ENCODE data around the gene EIF5B.
"Not testable (repeated sequence)": the region's sequence is repeated elsewhere in the genome, so short reads cannot be mapped to it uniquely, and the experiment has no call there.

Gene EIF5B

DNA sequence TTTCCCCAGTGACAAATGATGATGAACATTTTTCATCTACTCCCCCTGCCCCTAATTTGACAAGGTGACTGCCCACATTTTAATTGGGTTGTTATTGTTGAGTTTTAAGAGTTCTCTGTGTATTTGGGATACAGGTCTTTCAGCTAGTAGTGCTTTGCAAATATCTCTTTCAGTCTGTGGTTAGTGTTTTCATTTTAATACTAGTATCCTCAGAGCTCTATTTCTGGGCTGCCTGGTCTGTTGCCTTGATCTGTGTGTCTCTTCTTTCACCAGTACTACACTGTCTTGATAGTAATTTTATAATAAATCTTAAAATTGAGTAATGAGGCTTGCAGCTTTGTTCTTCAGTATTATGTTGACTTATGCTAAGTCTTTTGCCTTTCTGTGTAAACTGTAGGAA lies 19.7 kb downstream of the EIF5B start:
- in situ Hi-C loops (cut with MboI; ENCODE audit: low sequenced_read_pairs), result no loop called here

DNA sequence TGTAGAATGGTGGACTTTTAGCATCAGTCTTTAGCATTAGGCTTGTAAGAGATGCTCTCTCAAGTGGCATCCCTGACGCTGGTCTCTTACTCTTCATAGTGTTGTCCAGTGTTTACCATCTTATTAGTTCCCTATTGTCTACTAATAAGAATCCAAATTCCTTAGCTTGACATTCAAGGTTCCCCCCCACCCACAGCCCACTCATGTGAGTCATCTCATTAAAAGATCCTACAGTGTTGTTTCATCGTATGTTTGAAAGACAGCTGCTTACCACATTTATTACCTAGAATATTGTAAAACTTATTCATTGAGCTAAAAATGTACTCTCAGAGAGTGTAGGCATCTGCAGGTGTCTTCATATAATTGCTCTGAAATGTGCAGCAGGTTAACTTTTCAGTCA lies 28.5 kb downstream of the EIF5B start:
- in situ Hi-C loops (cut with MboI; ENCODE audit: low sequenced_read_pairs), result no loop called here

DNA sequence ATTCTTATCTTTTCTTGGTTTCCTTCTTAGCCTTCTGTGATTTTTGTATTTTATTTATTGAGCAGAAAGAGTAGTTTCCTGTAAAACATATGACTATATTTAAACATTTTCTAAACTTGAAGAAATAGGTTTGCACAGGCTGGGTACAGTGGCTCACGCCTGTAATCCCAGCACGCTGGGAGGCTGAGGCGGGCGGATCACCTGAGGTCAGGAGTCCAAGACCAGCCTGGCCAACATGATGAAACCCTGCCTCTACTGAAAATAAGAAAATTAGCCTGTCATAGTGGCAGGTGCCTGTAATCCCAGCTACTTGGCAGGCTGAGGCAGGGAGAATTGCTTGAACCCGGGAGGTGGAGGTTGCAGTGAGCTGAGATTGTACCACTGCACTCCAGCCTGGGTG lies 31.7 kb downstream of the EIF5B start:
- in situ Hi-C loops (cut with MboI; ENCODE audit: low sequenced_read_pairs), result not testable (repeated sequence)

DNA sequence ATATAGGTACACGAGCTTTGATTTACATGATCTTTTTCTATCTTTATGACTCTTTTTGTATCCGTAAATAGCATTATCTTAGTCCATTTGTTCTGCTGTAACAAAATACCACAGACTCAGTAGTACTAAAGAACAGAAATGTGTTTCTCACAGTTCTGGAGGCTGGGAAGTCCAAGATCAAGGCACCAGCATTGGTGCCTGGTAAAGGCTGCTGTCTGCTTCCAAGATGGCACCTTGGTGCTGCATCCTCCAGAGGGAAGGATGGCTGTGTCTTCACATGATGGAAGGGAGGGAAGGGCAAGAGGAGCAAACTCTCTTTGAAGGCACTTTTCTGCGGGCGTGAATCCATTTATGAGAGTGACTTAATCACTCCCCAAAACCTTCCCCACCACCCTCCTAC lies 36.0 kb downstream of the EIF5B start:
- in situ Hi-C loops (cut with MboI; ENCODE audit: low sequenced_read_pairs), result no loop called here

DNA sequence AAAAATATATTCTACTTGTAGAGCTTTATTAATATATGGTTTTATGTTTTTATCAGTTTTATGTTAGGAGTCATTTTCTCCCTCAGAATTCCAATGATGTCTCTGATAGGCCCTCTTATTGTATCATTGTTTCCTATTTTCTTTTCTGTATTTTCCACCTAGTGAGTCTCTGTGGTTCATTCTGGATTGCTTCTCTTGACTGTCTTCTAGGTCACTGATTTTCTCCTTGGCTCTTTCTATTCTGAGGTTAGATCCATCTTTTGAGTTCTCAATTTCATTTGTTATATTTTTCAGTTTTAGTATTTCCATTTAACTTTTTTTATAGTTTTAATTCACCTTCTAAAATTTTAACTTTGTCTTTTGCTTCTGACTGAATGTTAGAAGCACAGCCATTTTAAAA lies 37.6 kb downstream of the EIF5B start:
- in situ Hi-C loops (cut with MboI; ENCODE audit: low sequenced_read_pairs), result no loop called here

DNA sequence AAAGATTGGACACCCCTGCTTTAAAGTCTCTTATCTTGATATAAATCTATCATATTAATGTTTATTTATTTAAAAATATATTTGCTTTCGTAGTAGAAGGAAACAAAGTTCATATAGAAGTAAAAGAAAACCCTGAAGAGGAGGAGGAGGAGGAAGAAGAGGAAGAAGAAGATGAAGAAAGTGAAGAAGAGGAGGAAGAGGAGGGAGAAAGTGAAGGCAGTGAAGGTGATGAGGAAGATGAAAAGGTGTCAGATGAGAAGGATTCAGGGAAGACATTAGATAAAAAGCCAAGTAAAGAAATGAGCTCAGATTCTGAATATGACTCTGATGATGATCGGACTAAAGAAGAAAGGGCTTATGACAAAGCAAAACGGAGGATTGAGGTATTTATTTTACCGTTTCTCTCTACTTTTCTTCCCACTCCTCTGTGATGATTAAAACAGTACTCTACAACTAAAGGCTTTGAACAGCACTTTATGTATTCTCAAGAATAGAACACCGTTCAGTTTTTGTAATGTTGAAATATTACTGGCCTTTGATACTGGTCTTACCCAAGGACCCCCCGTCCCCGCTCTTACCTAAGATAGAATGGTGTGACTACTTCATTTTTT lies 39.2 kb downstream of the EIF5B start:
- in situ Hi-C loops (cut with MboI; ENCODE audit: low sequenced_read_pairs), result no loop called here

DNA sequence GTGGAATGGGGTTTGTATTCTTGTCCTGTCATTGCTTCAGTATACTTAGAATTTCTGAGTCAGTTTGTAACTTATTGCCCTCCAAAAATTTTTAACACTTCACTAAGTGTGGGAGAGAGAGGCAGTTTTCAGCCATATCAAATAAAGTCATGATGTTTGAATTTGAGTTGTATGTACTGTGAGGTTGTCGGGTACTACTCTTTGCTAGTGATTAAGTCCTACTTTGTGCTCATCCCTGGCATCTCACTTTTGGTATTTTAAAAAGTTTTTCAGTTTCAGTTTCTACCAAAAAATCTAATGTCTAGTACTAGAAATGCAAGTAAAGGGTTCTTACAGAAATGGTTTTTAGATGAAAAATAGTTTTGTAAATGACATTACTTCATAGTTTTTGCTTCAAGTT lies 40.7 kb downstream of the EIF5B start:
- in situ Hi-C loops (cut with MboI; ENCODE audit: low sequenced_read_pairs), result no loop called here

DNA sequence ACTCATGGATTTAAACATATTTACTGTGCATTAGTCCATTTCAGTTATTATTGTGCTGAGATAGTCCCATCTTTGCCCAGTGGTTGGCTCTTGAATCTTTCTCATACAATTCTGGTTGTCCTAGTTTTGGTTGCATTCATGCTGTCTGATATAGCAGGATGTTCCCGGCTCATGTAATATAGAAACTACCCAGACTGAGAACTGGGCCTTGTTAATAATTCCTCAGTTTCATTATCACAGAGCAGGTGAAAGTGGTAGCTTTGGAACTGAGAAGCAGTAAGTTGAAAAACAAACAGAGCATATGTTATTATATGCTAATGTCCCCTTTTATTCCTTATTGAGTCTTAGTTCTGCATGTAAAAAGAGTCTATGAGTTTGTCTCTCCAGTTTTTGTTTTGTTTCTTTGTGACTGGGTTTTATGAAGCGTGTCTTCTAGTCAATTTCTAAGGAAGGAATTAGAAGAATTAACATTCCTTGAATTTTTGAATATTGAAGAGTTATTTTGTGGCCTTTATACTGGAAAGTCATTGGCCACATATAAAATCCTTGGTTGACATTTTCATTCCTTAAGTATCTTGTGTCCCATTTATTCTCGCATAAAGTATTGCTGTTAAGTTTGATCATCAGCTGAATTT lies 43.3 kb downstream of the EIF5B start:
- in situ Hi-C loops (cut with MboI; ENCODE audit: low sequenced_read_pairs), result no loop called here

DNA sequence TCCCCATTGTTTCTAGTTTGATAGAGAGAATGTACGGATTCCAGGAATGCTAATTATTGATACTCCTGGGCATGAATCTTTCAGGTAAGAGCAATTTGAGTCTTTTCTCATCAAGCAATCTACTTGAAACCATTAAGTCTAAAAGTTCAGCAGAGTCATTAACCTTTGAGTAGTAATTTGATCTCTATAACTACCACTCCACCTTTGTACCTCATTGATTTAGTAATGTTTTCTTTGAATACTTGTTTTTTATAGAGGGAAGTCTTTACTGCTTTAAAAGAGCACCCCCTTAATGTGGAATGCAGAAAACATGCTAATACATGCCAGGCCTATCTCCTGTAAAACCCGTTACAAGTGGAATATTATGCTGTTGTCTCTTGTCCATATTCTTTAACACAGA lies 45.0 kb downstream of the EIF5B start:
- in situ Hi-C loops (cut with MboI; ENCODE audit: low sequenced_read_pairs), result no loop called here

DNA sequence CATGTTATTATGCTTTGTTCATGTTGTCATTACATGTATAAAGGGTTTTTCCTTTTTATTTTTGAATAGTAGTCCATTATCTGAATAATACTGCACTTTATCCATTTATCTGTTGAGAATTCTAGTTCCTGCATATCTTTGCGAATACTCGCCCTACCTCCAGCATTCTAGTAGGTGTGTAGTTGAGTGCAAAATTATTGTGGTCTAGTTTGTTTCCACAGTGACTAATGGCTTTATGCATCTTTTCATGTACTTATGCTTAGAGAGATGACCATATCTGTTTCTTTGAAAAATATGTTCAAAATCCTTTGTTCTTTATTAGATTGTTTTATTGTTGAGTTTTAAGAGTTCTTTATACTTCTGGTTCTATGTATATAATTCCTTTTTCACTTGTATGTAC lies 48.8 kb downstream of the EIF5B start:
- in situ Hi-C loops (cut with MboI; ENCODE audit: low sequenced_read_pairs), result no loop called here

DNA sequence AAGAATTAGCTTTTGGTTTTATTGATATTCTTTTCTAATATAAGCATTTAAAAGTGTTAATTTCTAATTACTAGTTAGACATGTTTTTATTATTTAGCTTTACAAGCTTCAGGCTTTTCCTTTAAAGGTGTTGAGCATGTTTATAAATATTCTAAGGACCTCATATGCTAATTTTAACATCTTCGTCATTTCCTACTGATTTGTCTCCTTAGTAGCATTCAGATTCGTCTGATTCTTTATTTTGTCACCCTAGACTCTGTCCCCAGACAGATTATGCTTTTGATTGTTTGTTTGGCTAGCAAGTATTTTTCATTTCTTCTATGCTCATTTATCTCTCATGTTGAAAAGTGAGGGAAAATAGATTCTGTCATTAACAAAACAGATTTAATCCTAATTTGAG lies 51.7 kb downstream of the EIF5B start:
- in situ Hi-C loops (cut with MboI; ENCODE audit: low sequenced_read_pairs), result no loop called here

DNA sequence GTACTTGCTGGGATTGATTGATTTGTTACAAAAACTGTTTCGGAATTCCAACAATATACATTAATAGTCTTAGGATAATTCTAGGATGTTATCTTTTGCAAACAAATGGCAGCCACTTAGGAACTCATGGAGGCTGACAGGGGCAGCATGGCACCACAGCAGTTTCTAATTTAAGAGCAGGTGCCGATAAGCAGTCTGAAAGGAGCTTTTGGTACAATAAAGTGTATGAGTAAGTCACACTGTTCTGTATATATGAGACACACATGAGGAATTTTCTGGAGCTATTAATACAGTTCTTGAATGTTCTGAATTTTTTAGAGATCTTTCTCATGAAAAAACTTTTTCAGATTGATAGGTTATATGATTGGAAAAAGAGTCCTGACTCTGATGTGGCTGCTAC lies 52.2 kb downstream of the EIF5B start:
- in situ Hi-C loops (cut with MboI; ENCODE audit: low sequenced_read_pairs), result no loop called here

DNA sequence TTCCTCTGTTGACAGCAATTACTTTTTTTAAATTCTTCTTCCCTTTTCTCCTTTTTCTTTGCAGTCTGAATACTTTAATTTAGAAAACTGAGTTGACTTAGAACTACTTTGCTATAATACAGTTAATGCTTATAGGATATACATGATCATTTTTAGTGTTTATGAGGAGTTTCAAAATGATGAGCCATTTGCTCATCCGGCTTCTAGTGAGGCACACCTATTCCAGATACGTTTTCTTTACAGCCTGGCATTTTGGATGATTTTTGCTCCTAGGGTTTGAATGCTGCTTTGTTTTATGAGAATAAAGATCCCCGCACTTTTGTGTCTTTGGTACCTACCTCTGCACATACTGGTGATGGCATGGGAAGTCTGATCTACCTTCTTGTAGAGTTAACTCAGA lies 52.8 kb downstream of the EIF5B start:
- in situ Hi-C loops (cut with MboI; ENCODE audit: low sequenced_read_pairs), result no loop called here

DNA sequence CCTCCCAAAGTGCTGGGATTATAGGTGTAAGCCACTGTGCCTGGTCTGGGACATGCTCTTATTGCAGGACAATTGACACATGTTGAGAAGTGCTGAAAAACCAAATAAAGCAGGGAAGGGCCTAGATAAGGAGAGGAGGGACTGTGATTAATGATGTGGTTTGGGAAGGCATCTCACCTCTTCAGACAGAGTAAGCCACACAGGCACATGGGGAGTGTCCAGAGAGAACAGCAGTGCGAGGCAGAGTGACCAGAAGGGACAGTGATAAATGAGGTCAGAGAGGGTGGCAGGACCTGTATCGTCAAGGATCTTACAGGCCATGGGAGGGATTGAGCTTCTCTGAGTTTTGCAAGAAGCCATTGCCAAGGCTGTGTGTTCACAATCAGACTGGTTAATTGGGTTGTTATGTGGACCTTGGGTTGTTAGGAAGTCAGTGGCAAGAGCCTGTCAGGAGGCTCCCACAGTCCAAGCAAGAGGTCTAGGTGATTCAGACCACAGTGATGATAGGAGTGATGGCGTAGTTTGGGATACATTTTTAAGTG lies 58.5 kb downstream of the EIF5B start:
- in situ Hi-C loops (cut with MboI; ENCODE audit: low sequenced_read_pairs), result no loop called here

DNA sequence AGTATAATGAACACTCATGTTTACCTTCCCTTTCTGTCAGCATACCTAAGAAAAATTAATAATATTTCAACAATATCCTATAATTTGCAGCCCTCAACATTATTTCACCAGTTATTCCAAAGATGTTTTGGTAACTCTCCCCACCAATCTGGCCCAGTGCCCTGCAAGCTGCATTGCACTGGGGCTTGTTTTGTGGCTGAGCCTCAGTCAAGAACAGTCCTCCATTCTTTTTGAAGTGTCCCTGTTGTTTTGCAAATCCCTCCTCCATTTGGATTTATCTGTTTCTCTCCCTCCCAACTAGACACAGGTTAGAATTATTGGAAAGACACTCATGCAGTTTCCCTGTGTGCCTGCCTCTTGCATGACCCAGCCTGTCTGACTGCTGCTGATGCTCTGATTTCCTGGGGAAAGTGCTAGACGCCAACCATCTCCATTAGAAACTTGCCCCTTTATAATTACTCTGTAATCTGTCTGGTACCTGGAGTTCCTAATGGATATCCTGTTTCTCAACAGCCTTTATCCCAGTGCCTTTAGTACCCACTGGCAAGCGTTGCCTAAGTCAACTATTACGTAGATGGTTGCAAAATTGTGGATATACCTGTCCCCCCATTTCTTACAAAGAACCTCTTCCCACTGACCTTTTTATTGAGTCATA lies 60.2 kb downstream of the EIF5B start:
- in situ Hi-C loops (cut with MboI; ENCODE audit: low sequenced_read_pairs), result no loop called here

DNA sequence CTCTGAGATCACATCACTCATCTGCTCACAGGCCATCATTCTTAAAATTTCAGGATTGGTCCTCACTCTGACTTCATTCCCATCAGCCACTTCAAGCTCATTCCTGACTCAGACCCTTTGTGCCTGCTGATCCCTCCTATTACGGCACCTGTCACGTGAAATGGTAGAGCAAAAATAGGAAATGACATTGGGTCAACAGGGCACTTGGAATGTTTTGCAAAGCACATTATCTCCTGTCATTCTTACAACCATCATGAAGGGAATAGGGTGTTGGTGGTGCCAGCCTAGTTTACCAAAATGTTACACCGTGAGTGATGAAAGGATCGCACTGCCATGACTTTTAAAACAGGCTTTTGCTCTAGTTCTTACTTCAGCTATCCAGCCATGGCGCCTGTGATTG lies 61.1 kb downstream of the EIF5B start:
- in situ Hi-C loops (cut with MboI; ENCODE audit: low sequenced_read_pairs), result no loop called here

DNA sequence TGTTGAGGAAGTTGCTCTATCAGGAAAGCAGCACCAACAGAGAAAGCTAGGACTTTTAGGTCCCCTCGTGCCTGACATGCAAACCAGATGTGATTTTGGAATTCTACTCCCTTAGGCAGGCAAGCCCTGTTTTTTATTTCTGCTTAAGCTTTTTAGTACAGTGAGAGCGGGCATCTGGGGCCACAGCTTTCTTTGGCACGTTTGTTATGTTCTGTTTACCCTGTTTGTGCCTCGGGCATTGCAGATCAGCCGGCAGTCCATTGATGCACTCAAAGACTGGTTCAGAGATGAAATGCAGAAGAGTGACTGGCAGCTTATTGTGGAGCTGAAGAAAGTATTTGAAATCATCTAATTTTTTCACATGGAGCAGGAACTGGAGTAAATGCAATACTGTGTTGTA lies 61.9 kb downstream of the EIF5B start:
- in situ Hi-C loops (cut with MboI; ENCODE audit: low sequenced_read_pairs), result no loop called here

DNA sequence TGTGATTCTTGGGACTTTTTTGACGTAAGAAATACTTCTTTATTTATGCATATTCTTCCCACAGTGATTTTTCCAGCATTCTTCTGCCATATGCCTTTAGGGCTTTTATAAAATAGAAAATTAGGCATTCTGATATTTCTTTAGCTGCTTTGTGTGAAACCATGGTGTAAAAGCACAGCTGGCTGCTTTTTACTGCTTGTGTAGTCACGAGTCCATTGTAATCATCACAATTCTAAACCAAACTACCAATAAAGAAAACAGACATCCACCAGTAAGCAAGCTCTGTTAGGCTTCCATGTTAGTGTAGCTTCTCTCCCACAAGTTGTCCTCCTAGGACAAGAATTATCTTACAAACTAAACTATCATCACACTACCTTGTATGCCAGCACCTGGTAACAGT lies 62.6 kb downstream of the EIF5B start:
- in situ Hi-C loops (cut with MboI; ENCODE audit: low sequenced_read_pairs), result no loop called here

DNA sequence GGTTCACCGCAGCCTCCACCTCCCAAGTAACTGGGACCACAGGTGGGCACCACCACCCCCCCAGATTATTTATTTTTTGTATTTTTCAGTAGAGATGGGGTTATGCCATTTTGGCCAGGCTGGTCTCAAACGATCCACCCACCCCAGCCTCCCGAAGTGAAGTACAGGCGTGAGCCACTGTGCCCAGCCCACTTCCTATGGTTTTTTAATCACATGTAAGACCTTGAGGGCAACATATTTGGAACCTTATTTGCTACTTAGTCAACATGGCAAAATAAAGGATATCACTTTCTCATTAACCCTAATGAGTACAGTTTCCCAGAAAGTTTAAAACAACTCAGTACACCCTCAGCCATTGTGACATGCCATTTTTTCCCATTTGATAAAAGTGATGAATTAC lies 64.7 kb downstream of the EIF5B start:
- in situ Hi-C loops (cut with MboI; ENCODE audit: low sequenced_read_pairs), result no loop called here

DNA sequence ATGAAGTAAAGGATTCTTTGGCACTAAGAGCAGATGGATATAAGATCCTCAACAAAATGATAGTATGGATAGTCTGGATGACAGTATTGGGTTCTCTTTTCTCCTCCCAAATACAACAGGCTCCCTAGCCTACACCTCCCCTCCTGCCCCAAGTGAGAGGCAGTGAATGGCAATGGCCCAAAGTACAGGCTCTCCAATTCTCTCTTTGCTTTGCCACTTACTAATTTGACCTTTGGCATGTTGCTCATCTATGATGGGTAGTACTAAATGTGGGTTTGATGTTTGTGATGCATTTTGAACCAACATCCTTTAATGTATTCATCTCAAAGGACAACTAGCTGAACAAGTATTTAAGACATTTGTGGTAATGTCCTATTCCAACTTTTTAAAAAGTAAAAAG lies 65.9 kb downstream of the EIF5B start:
- in situ Hi-C loops (cut with MboI; ENCODE audit: low sequenced_read_pairs), result no loop called here

DNA sequence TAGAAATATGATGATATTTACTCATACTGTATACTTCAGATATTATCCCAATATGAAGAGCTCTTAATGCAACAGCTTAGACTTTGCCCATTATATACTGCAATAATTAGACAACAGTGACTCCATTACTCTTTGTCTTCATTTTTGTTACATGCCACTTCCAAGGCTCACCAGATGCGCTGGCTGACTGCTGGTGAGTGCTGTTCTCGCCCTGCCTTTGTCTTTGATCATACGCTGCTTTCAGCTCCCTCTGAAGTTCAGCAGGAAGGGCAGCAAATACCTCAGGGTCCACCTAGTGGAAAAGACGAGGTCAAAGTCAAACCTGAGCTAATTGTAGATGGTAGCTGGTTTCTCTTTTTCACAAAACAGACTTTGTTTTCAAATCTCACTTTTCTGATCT lies 66.3 kb downstream of the EIF5B start:
- in situ Hi-C loops (cut with MboI; ENCODE audit: low sequenced_read_pairs), result no loop called here

DNA sequence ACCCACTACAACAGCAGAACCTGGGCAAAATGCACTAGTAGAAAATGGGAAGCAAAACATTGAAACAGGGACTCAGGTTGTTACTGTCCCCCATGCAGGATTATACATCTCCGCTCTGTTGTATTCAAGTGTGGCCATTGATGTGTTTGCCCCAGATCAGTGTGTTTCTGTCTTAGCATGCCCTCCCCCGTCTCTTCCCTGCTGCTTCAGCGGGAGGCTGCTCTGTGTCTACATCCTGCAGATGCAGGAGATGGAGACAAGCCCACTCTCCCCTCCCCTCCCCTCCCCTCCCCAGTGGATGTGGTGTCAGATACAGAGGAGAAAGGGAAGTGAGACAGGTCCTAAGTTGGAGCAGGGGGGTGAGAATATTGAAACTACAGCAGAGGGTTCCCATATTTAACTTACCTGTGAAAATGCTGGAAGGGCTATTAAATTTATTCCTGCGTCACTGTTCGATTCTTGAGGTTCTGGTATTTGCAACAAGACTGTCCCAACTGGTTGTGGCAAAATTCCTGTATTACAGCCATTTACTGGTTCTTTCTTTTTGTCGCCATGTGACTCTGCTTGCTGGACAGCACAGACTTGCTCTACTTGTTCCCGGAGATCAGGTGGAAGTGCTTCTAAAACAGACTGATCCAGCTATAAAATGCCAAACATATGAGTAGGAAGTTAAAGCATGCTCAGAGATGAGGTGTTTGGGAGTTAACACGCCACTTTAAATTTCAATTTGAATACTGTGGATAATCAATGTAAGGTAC lies 67.0 kb downstream of the EIF5B start:
- in situ Hi-C loops (cut with MboI; ENCODE audit: low sequenced_read_pairs), result no loop called here

Data from hTERT RPE-1 (cell line).